Lower lobe of right lung (tissue), 2 donors: ENCODE results near the gene TMEM131. TPM values are rescaled to one million over a fixed set of nuclear protein-coding genes. Genes with fewer than 3 reads are reported as not detected.

Experiments
- ATAC-seq, 2 donors: fragments of 200-7000 bp; cut with Tn5 transposase; one replicate each; pipeline ENCODE4 v1.9.1; 2020 to 2022; ENCODE audit warnings: mild to moderate bottlenecking in 2 of 2, moderate library complexity in 2 of 2
- DNase-seq: peaks from one replicate; pipeline ENCODE4 v3.0.0-alpha.2; 2020
- H3K27ac ChIP-seq: fragments of 200-600 bp; one replicate; pipeline ENCODE4 v1.8.0; 2022
- H3K27me3 ChIP-seq: fragments of 200-600 bp; one replicate; pipeline ENCODE4 v1.8.0; 2022; ENCODE audit warnings: low read depth
- H3K36me3 ChIP-seq: fragments of 200-600 bp; one replicate; pipeline ENCODE4 v1.8.0; 2022; ENCODE audit warnings: mild to moderate bottlenecking
- H3K4me1 ChIP-seq: fragments of 200-600 bp; one replicate; pipeline ENCODE4 v1.8.0; 2022
- H3K4me3 ChIP-seq: fragments of 200-600 bp; one replicate; pipeline ENCODE4 v1.8.0; 2022; ENCODE audit warnings: mild to moderate bottlenecking
- H3K9me3 ChIP-seq: fragments of 200-600 bp; one replicate; pipeline ENCODE4 v1.8.0; 2022
- intact Hi-C: fragments of 100-400 bp; cut with DNase I; formaldehyde crosslinking; loops from one replicate; pipeline ENCODE4 v1.11.0; 2022
- total RNA-seq: library from RNA; stranded (reverse); fragmentation: NEBNext Ultra II Directional; extraction: Animal tissue kit (Norgen Biotek cat#: 25700); gene quantifications from one replicate; pipeline ENCODE4 v1.2.1, GENCODE V29; 2021
- TF ChIP-seq, protein P1 (sequence below): fragments of 200-600 bp; IDR thresholded peaks from one replicate; pipeline ENCODE4 v1.8.0; 2022; ENCODE audit warnings: antibody characterized with exemption, mild to moderate bottlenecking
- donor health status: DM: no; HTN: yes; CAD: no; lungs with severe emphysema.

Gene TMEM131
- total RNA-seq, 1 donor from 2014 or later: 42.2 TPM

- intact Hi-C loops: no loop called here
- no peak overlapping the region for H3K27ac ChIP-seq
- DNase-seq (no peak), ATAC-seq (peak in 1 of 2 donors; percentile 37)
- H3K9me3 ChIP-seq: no peaks in the 10 kb centered on the region
- H3K4me3 ChIP-seq: peak overlapping the region; percentile 21
- H3K36me3 ChIP-seq: no peaks in the 10 kb centered on the region
- H3K27me3 ChIP-seq: no peaks in the 10 kb centered on the region
- H3K4me1 ChIP-seq: no peaks in the 10 kb centered on the region
- TF ChIP-seq, protein P1, sequence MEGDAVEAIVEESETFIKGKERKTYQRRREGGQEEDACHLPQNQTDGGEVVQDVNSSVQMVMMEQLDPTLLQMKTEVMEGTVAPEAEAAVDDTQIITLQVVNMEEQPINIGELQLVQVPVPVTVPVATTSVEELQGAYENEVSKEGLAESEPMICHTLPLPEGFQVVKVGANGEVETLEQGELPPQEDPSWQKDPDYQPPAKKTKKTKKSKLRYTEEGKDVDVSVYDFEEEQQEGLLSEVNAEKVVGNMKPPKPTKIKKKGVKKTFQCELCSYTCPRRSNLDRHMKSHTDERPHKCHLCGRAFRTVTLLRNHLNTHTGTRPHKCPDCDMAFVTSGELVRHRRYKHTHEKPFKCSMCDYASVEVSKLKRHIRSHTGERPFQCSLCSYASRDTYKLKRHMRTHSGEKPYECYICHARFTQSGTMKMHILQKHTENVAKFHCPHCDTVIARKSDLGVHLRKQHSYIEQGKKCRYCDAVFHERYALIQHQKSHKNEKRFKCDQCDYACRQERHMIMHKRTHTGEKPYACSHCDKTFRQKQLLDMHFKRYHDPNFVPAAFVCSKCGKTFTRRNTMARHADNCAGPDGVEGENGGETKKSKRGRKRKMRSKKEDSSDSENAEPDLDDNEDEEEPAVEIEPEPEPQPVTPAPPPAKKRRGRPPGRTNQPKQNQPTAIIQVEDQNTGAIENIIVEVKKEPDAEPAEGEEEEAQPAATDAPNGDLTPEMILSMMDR: no peak
Observed at GRCh38 chr2:97718051-97718882, 277.5 kb downstream of the TMEM131 start.

DNA sequence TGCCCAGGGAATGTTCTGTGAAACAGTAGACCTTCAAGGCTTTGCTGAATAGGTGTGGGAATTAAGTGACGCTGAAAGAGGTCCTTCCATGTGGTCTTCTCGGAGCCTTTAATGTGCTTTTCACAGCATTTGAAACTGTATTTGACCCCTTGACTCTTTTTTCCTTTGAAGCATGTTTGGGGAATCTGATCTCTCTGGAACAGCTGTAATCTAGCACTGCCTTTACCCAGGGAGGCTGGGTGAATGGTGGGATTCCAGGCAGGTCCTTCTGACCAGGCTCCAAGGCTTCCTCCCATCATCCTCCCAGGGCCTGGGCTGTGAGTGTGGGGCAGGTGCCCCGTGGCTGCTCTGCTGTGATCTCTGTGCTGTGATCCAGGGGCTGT lies 278.1 kb downstream of the TMEM131 start:
- H3K27ac ChIP-seq: no peak overlapping the region
- TF ChIP-seq, protein P1: no peak
- no peaks in the 10 kb centered on the region for H3K4me1 ChIP-seq
- intact Hi-C loops: no loop called here
- no peaks in the 10 kb centered on the region for H3K36me3 ChIP-seq
- H3K4me3 ChIP-seq: peak overlapping the region; percentile 21
- DNase-seq (no peak), ATAC-seq (no peak)
- no peaks in the 10 kb centered on the region for H3K9me3 ChIP-seq
- H3K27me3 ChIP-seq: no peaks in the 10 kb centered on the region

GRCh38 chr2:97716695-97717612 lies 278.8 kb downstream of the TMEM131 start:
- ATAC-seq (no peak), DNase-seq (no peak)
- Histone ChIP-seq H3K27me3 (no peaks in the 10 kb centered on the region), H3K9me3 (no peaks in the 10 kb centered on the region), H3K36me3 (no peaks in the 10 kb centered on the region), H3K4me3 (no peak overlapping the region), H3K4me1 (no peaks in the 10 kb centered on the region), H3K27ac (no peak overlapping the region)
- intact Hi-C loops: no loop called here
- TF ChIP-seq, protein P1: no peak

DNA sequence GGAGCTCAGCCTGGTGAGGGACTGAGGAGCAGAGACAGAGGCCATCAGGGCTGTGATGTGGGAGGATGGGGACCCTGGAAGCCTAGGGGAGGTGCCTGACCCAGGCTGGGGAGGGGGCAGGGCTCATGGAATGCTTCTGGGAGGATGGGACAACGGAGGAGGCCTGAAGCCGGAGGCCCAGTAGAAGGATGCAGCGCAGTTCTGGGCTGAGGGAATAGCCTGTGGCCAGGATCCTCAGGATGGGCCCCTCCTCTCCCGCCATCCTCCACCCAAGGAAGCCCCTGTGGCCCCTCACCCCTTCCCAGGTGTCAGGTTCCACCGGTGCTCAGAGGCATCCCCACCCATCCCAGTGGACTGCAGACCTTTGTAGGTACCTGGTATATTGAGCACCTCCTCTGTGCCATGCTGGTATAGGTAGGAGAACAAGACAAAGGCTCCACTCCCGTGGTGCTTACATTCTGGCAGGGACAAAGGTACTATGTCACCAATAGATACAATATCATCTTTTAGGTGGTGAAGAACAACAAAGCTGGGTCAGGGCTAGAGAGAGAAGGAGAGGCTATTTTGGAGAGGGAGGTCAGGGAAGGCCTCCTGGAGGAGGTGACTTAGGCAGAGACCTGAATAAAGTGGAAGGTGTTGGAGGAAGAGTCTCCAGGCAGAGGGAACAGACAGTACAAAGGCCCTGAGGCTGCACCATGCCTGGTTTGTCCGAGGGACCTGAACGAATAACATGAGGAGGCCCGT lies 279.6 kb downstream of the TMEM131 start:
- TF ChIP-seq, protein P1: no peak
- Histone ChIP-seq H3K4me3 (no peak overlapping the region), H3K9me3 (no peaks in the 10 kb centered on the region), H3K27me3 (no peaks in the 10 kb centered on the region), H3K27ac (no peak overlapping the region), H3K36me3 (no peaks in the 10 kb centered on the region), H3K4me1 (no peaks in the 10 kb centered on the region)
- intact Hi-C loops: no loop called here
- no peak for DNase-seq
- ATAC-seq: no peak
